Measurements from ENCODE around the gene TNFRSF13B. TPM values are rescaled to one million over a fixed set of nuclear protein-coding genes. Genes with fewer than 3 reads are reported as not detected.

Gene TNFRSF13B
- polyA plus RNA-seq, 1 donor (not counting 4 experiments of a cell fraction or from before 2014, with no cell fraction given) = not detected

DNA sequence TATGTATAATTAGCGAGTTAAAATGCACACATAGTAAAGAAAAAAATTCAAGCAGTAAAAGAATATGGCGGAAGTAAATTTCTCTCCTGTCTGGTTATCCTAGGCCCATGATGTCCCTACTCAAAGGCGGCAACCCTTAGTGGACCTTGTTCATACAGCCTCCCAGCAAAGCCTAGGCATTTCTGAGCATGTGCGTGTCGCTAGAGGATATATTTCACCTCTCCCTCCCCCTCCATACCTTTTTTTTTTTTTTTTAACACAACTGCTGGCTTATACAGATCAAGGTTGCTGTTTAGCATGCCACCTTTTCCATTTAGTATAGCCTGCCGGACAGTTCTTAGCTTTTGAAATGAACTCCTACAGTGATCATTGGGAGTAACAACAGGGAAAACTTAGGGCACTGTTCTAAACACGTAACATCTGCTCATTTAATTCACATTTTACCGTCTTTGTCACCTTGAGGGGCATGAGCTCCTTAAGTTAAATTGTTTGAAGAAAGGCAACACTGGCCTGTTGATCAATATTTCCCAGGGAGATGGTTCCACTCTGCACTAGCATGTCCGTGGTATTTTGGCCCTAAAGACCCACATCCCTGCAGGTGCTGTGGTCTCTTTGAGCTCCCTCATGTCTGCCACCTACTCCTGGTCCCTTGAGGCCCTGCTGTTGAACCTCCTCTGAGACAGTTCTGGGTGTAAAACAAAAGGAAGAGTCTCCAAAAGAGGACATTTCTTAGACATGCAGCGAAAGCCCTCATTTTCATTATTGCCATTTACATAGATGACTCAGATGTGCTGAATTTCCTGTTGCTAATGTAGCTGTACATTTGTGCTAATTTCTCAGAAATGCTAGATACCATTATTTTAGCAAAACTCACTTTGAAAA is 4.1 kb upstream of the TNFRSF13B start:
- no peak for FAIRE-seq

DNA sequence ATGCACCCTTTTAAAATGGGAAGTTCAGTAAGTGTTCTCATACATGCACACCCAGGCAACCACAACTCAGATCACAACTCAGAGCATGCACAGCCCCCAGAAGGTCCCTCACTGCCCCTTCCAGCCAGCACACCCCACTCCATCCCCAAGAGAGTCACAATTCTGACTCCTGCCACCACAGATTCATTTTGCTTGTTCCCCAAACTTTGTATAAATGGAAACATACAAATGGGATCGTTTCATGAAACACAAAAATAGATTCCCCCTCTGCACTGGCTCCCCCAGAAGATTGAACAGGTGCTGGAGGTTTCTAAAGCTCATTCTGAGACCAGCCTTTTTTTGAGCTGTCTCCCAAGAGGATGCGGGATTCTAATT is 3.3 kb upstream of the TNFRSF13B start:
- TF ChIP-seq, protein P1, sequence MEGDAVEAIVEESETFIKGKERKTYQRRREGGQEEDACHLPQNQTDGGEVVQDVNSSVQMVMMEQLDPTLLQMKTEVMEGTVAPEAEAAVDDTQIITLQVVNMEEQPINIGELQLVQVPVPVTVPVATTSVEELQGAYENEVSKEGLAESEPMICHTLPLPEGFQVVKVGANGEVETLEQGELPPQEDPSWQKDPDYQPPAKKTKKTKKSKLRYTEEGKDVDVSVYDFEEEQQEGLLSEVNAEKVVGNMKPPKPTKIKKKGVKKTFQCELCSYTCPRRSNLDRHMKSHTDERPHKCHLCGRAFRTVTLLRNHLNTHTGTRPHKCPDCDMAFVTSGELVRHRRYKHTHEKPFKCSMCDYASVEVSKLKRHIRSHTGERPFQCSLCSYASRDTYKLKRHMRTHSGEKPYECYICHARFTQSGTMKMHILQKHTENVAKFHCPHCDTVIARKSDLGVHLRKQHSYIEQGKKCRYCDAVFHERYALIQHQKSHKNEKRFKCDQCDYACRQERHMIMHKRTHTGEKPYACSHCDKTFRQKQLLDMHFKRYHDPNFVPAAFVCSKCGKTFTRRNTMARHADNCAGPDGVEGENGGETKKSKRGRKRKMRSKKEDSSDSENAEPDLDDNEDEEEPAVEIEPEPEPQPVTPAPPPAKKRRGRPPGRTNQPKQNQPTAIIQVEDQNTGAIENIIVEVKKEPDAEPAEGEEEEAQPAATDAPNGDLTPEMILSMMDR (optimal IDR thresholded peaks at IDR 0.05 in 1 of 3, IDR thresholded peaks at IDR 0.05 in 1 of 3, conservative IDR thresholded peaks at IDR 0.05 in 1 of 3; ENCODE audit: extremely low read depth in 1 of 3, insufficient read depth in 2 of 3, low read length in 3 of 3) = no peak
- TF ChIP-seq EZH2 (IDR thresholded peaks at IDR 0.05; ENCODE audit: low read length) = no peak
- Histone ChIP-seq H3K9ac (ENCODE audit: control insufficient read depth, extremely low read depth, insufficient read depth, low read length) (no peak overlapping the region), H3K27me3 (ENCODE audit: control insufficient read depth, extremely low read depth, insufficient read depth, low read length) (peaks cover 22% of the 10 kb centered on the region), H4K20me1 (ENCODE audit: control insufficient read depth, extremely low read depth, insufficient read depth, low read length) (no peaks in the 10 kb centered on the region), H3K79me2 (ENCODE audit: control insufficient read depth, insufficient read depth, low read length) (no peaks in the 10 kb centered on the region), H3K9me1 (ENCODE audit: control insufficient read depth, extremely low read depth, insufficient read depth, low read length) (no peaks in the 10 kb centered on the region), H3K27ac (ENCODE audit: control insufficient read depth, insufficient read depth, low read length) (no peak overlapping the region), H3K4me1 (ENCODE audit: control insufficient read depth, extremely low read depth, insufficient read depth, low read length) (no peaks in the 10 kb centered on the region), H3K4me3 (ENCODE audit: control insufficient read depth in 2 of 3, extremely low read depth in 1 of 3, insufficient read depth in 2 of 3, low read depth in 1 of 3, low read length in 3 of 3) (no peak overlapping the region), H3K36me3 (ENCODE audit: control insufficient read depth in 2 of 2, extremely low read depth in 1 of 2, insufficient read depth in 2 of 2, low read length in 2 of 2) (no peaks in the 10 kb centered on the region), H2AFZ (ENCODE audit: control insufficient read depth, low read length) (no peak overlapping the region), H3K9me3 (ENCODE audit: control insufficient read depth, low read depth, low read length) (no peaks in the 10 kb centered on the region), H3K4me2 (ENCODE audit: control insufficient read depth, extremely low read depth, insufficient read depth, low read depth, low read length) (no peak overlapping the region)
- DNase-seq (ENCODE audit: low read depth, low spot score) (no peak), FAIRE-seq (no peak)
- dilution Hi-C loops (cut with MboI; ENCODE audit: extremely low pct_ligation_motif_present, low sequenced_read_pairs) = no loop called here

More for the DNA sequence above, 4.1 kb upstream of the TNFRSF13B start:
- H2AFZ ChIP-seq (ENCODE audit: control insufficient read depth, low read length) = no peak overlapping the region
- peaks cover 19% of the 10 kb centered on the region for H3K27me3 ChIP-seq (ENCODE audit: control insufficient read depth, extremely low read depth, insufficient read depth, low read length)
- H3K79me2 ChIP-seq (ENCODE audit: control insufficient read depth, insufficient read depth, low read length) = no peaks in the 10 kb centered on the region
- no peaks in the 10 kb centered on the region for H4K20me1 ChIP-seq (ENCODE audit: control insufficient read depth, extremely low read depth, insufficient read depth, low read length)
- no peaks in the 10 kb centered on the region for H3K9me3 ChIP-seq (ENCODE audit: control insufficient read depth, low read depth, low read length)
- no peaks in the 10 kb centered on the region for H3K9me1 ChIP-seq (ENCODE audit: control insufficient read depth, extremely low read depth, insufficient read depth, low read length)
- H3K4me3 ChIP-seq (ENCODE audit: control insufficient read depth in 2 of 3, extremely low read depth in 1 of 3, insufficient read depth in 2 of 3, low read depth in 1 of 3, low read length in 3 of 3) = no peak overlapping the region
- H3K4me2 ChIP-seq (ENCODE audit: control insufficient read depth, extremely low read depth, insufficient read depth, low read depth, low read length) = no peak overlapping the region
- H3K27ac ChIP-seq (ENCODE audit: control insufficient read depth, insufficient read depth, low read length) = no peak overlapping the region
- H3K4me1 ChIP-seq (ENCODE audit: control insufficient read depth, extremely low read depth, insufficient read depth, low read length) = no peaks in the 10 kb centered on the region
- TF ChIP-seq, protein P1 (optimal IDR thresholded peaks at IDR 0.05 in 1 of 3, IDR thresholded peaks at IDR 0.05 in 1 of 3, conservative IDR thresholded peaks at IDR 0.05 in 1 of 3; ENCODE audit: extremely low read depth in 1 of 3, insufficient read depth in 2 of 3, low read length in 3 of 3) = no peak
- no peak for TF ChIP-seq EZH2 (IDR thresholded peaks at IDR 0.05; ENCODE audit: low read length)
- dilution Hi-C loops (cut with MboI; ENCODE audit: extremely low pct_ligation_motif_present, low sequenced_read_pairs) = no loop called here
- DNase-seq (ENCODE audit: low read depth, low spot score) = no peak
- H3K36me3 ChIP-seq (ENCODE audit: control insufficient read depth in 2 of 2, extremely low read depth in 1 of 2, insufficient read depth in 2 of 2, low read length in 2 of 2) = no peaks in the 10 kb centered on the region
- no peak overlapping the region for H3K9ac ChIP-seq (ENCODE audit: control insufficient read depth, extremely low read depth, insufficient read depth, low read length)
